Activated CD4-positive, alpha-beta memory T cell treated with anti-CD3 and anti-CD28 coated beads, Interleukin-2, amount 10 ng/mL, durations not matched to agents 7 days and 5 days (primary cell): ENCODE results near the gene RCBTB2. TPM values are rescaled to one million over a fixed set of nuclear protein-coding genes. Genes with fewer than 3 reads are reported as not detected.

ENCODE experiments used
- CTCF ChIA-PET: fragments of 350-600 bp; sonication (Branson Sonifier 250); formaldehyde crosslinking; loops from one replicate; lab custom pipeline; 2021; ENCODE audit warnings: antibody characterized with exemption, inconsistent platforms; lab: Charles Lee
- POLR2A ChIA-PET: fragments of 350-600 bp; sonication (Branson Sonifier 250); formaldehyde crosslinking; loops from one replicate; lab custom pipeline; 2021; ENCODE audit warnings: antibody characterized with exemption; lab: Charles Lee
- DNase-seq: peaks from one replicate; pipeline ENCODE4 v3.0.0-alpha.2; 2020
- H3K27ac Mint-ChIP-seq: one replicate; pipeline ENCODE4 v1.8.0; 2021; ENCODE audit warnings: mild to moderate bottlenecking, mixed read lengths
- H3K27me3 Mint-ChIP-seq: one replicate; pipeline ENCODE4 v1.8.0; 2021; ENCODE audit warnings: mixed read lengths
- H3K36me3 Mint-ChIP-seq: one replicate; pipeline ENCODE4 v1.8.0; 2021; ENCODE audit warnings: low read depth, mixed read lengths
- H3K4me1 Mint-ChIP-seq: one replicate; pipeline ENCODE4 v1.8.0; 2021; ENCODE audit warnings: mixed read lengths
- H3K4me3 Mint-ChIP-seq: one replicate; pipeline ENCODE4 v1.8.0; 2021; ENCODE audit warnings: mild to moderate bottlenecking, mixed read lengths
- H3K9me3 Mint-ChIP-seq: one replicate; pipeline ENCODE4 v1.8.0; 2021; ENCODE audit warnings: mixed read lengths
- total RNA-seq, 2 experiments: library from RNA; stranded (reverse); gene quantifications; one replicate each; pipeline ENCODE4 v1.2.3, GENCODE V29; 2021

The RCBTB2 gene
- total RNA-seq, 2 experiments from 2014 or later: 35.6 TPM

- H3K27ac Mint-ChIP-seq: no peak overlapping the region
- no peaks in the 10 kb centered on the region for H3K27me3 Mint-ChIP-seq
- ChIA-PET POLR2A (interaction anchor here (0.7 to 2.3 kb wide), 8 partner anchors 8 to 31 kb away, joined by 3 to 11 read pairs (median 4); partner anchors contain the start of gene RCBTB2), CTCF (interaction anchor here (0.9 kb wide), 1 partner anchor 62 kb away, joined by 3 read pairs; no protein-coding TSS in a partner anchor)
- no peaks in the 10 kb centered on the region for H3K9me3 Mint-ChIP-seq
- DNase-seq: no peak
- H3K4me3 Mint-ChIP-seq: no peak overlapping the region
- no peaks in the 10 kb centered on the region for H3K4me1 Mint-ChIP-seq
- H3K36me3 Mint-ChIP-seq: peaks cover 73% of the 10 kb centered on the region
Observed at GRCh38 chr13:48518083-48518482, 14.8 kb downstream of the RCBTB2 start.

- Mint-ChIP-seq H3K27ac (no peak overlapping the region), H3K4me1 (peaks cover 1% of the 10 kb centered on the region), H3K27me3 (no peaks in the 10 kb centered on the region), H3K36me3 (peaks cover 80% of the 10 kb centered on the region), H3K4me3 (no peak overlapping the region), H3K9me3 (no peaks in the 10 kb centered on the region)
- no peak for DNase-seq
- CTCF ChIA-PET: interaction anchor here (1.5 kb wide), 1 partner anchor 17 kb away, joined by 3 read pairs; the partner anchor contains the start of gene RCBTB2
- POLR2A ChIA-PET: interaction anchor here (0.8 to 1.5 kb wide), 3 partner anchors 17 to 477 kb away, joined by 3 to 7 read pairs (median 3); partner anchors contain the start of gene RCBTB2
Observed at GRCh38 chr13:48515732-48516131, 17.1 kb downstream of the RCBTB2 start.

- DNase-seq: no peak
- Mint-ChIP-seq H3K9me3 (no peaks in the 10 kb centered on the region), H3K4me1 (peaks cover 11% of the 10 kb centered on the region), H3K27me3 (no peaks in the 10 kb centered on the region), H3K27ac (no peak overlapping the region), H3K36me3 (peaks cover 81% of the 10 kb centered on the region), H3K4me3 (no peak overlapping the region)
- CTCF ChIA-PET: interaction anchor here (1.5 kb wide), 1 partner anchor 18 kb away, joined by 3 read pairs; the partner anchor contains the start of gene RCBTB2
- POLR2A ChIA-PET: interaction anchor here (1.5 kb wide), 2 partner anchors 18 to 47 kb away, joined by 3 to 7 read pairs; partner anchors contain the start of gene RCBTB2
Observed at GRCh38 chr13:48514793-48515192, 18.1 kb downstream of the RCBTB2 start.

- CTCF ChIA-PET: interaction anchor here (1.1 kb wide), 1 partner anchor 22 kb away, joined by 3 read pairs; no protein-coding TSS in a partner anchor
- POLR2A ChIA-PET: interaction anchor here (1.1 to 1.5 kb wide), 3 partner anchors 17 to 21 kb away, joined by 3 to 5 read pairs (median 4); partner anchors contain the start of gene RCBTB2
- Mint-ChIP-seq H3K27me3 (no peaks in the 10 kb centered on the region), H3K4me3 (no peak overlapping the region), H3K4me1 (peaks cover 26% of the 10 kb centered on the region), H3K36me3 (peaks cover 81% of the 10 kb centered on the region), H3K9me3 (no peaks in the 10 kb centered on the region), H3K27ac (no peak overlapping the region)
- no peak for DNase-seq
Observed at GRCh38 chr13:48511621-48512230, 21.2 kb downstream of the RCBTB2 start.

GRCh38 chr13:48510698-48511097 is 22.2 kb downstream of the RCBTB2 start:
- Mint-ChIP-seq H3K27me3 (no peaks in the 10 kb centered on the region), H3K4me3 (no peak overlapping the region), H3K27ac (no peak overlapping the region), H3K4me1 (peaks cover 36% of the 10 kb centered on the region), H3K36me3 (peaks cover 83% of the 10 kb centered on the region), H3K9me3 (no peaks in the 10 kb centered on the region)
- ChIA-PET CTCF (no interaction called here), POLR2A (interaction anchor here (1.1 to 1.5 kb wide), 2 partner anchors 18 to 22 kb away, joined by 3 to 4 read pairs; partner anchors contain the start of gene RCBTB2)
- no peak for DNase-seq

- ChIA-PET POLR2A (interaction anchor here (3.5 to 5.2 kb wide), 3 partner anchors 13 to 54 kb away, joined by 38 to 108 read pairs (median 77); partner anchors contain the start of gene RCBTB2), CTCF (interaction anchor here (1.7 kb wide), 1 partner anchor 23 kb away, joined by 3 read pairs; no protein-coding TSS in a partner anchor)
- Mint-ChIP-seq H3K36me3 (peaks cover 81% of the 10 kb centered on the region), H3K4me1 (peaks cover 63% of the 10 kb centered on the region), H3K9me3 (peaks cover under 1% of the 10 kb centered on the region), H3K27ac (no peak overlapping the region), H3K4me3 (no peak overlapping the region), H3K27me3 (no peaks in the 10 kb centered on the region)
- DNase-seq: no peak
Observed at GRCh38 chr13:48508011-48508410, 24.9 kb downstream of the RCBTB2 start.

GRCh38 chr13:48507021-48507420 is 25.9 kb downstream of the RCBTB2 start:
- Mint-ChIP-seq H3K9me3 (peaks cover 4% of the 10 kb centered on the region), H3K27ac (peak overlapping the region; percentile 98), H3K4me3 (no peak overlapping the region), H3K27me3 (no peaks in the 10 kb centered on the region), H3K4me1 (peaks cover 70% of the 10 kb centered on the region), H3K36me3 (peaks cover 79% of the 10 kb centered on the region)
- POLR2A ChIA-PET: interaction anchor here (1.2 to 5.2 kb wide), 9 partner anchors 11 to 104 kb away, joined by 3 to 108 read pairs (median 19); partner anchors contain the start of genes LPAR6 and RCBTB2
- no peak for DNase-seq
- CTCF ChIA-PET: interaction anchor here (2.6 to 3.4 kb wide), 2 partner anchors 25 to 55 kb away, joined by 12 to 13 read pairs; partner anchors contain the start of gene RCBTB2

- Mint-ChIP-seq H3K9me3 (peaks cover 4% of the 10 kb centered on the region), H3K4me1 (peaks cover 79% of the 10 kb centered on the region), H3K27me3 (no peaks in the 10 kb centered on the region), H3K4me3 (peak overlapping the region; percentile 50), H3K36me3 (peaks cover 78% of the 10 kb centered on the region), H3K27ac (peak overlapping the region; percentile 98)
- CTCF ChIA-PET: interaction anchor here (1.0 to 3.4 kb wide), 9 partner anchors 10 to 172 kb away, joined by 3 to 20 read pairs (median 12); partner anchors contain the start of gene RCBTB2
- POLR2A ChIA-PET: interaction anchor here (0.9 to 5.2 kb wide), 17 partner anchors 11 to 411 kb away, joined by 3 to 108 read pairs (median 9); partner anchors contain the start of genes LPAR6, MED4 and RCBTB2
- no peak for DNase-seq
Observed at GRCh38 chr13:48506092-48506701, 26.7 kb downstream of the RCBTB2 start.

- peak overlapping the region; percentile 50 for H3K4me3 Mint-ChIP-seq
- peak; percentile 74 for DNase-seq
- H3K27me3 Mint-ChIP-seq: no peaks in the 10 kb centered on the region
- peaks cover 82% of the 10 kb centered on the region for H3K4me1 Mint-ChIP-seq
- peak overlapping the region; percentile 98 for H3K27ac Mint-ChIP-seq
- ChIA-PET POLR2A (interaction anchor here (0.9 to 5.2 kb wide), 17 partner anchors 10 to 410 kb away, joined by 3 to 108 read pairs (median 9); partner anchors contain the start of genes LPAR6, MED4, RB1 and RCBTB2), CTCF (interaction anchor here (1.0 to 3.4 kb wide), 11 partner anchors 10 to 171 kb away, joined by 3 to 20 read pairs (median 9); partner anchors contain the start of genes LPAR6 and RCBTB2)
- peaks cover 4% of the 10 kb centered on the region for H3K9me3 Mint-ChIP-seq
- H3K36me3 Mint-ChIP-seq: peaks cover 82% of the 10 kb centered on the region
Observed at GRCh38 chr13:48505597-48506091, 27.2 kb downstream of the RCBTB2 start.

- no peak for DNase-seq
- CTCF ChIA-PET: interaction anchor here (0.5 to 3.4 kb wide), 10 partner anchors 9 to 171 kb away, joined by 3 to 20 read pairs (median 10); partner anchors contain the start of genes LPAR6 and RCBTB2
Observed at GRCh38 chr13:48505012-48505411, 27.9 kb downstream of the RCBTB2 start.

GRCh38 chr13:48504606-48505005 is 28.3 kb downstream of the RCBTB2 start:
- Mint-ChIP-seq H3K36me3 (peaks cover 78% of the 10 kb centered on the region), H3K9me3 (peaks cover 4% of the 10 kb centered on the region), H3K27me3 (no peaks in the 10 kb centered on the region), H3K4me3 (no peak overlapping the region), H3K4me1 (peaks cover 79% of the 10 kb centered on the region), H3K27ac (peak overlapping the region; percentile 98)
- DNase-seq: no peak
- ChIA-PET CTCF (interaction anchor here (0.5 to 3.4 kb wide), 8 partner anchors 10 to 170 kb away, joined by 3 to 20 read pairs (median 12); partner anchors contain the start of gene RCBTB2), POLR2A (interaction anchor here (0.9 to 5.2 kb wide), 8 partner anchors 9 to 201 kb away, joined by 3 to 108 read pairs (median 16); partner anchors contain the start of genes LPAR6 and RB1)

More at GRCh38 chr13:48505012-48505411, 27.9 kb downstream of the RCBTB2 start:
- Mint-ChIP-seq H3K36me3 (peaks cover 78% of the 10 kb centered on the region), H3K27ac (peak overlapping the region; percentile 98), H3K4me3 (no peak overlapping the region), H3K27me3 (no peaks in the 10 kb centered on the region), H3K4me1 (peaks cover 80% of the 10 kb centered on the region), H3K9me3 (peaks cover 4% of the 10 kb centered on the region)
- POLR2A ChIA-PET: interaction anchor here (0.9 to 5.2 kb wide), 15 partner anchors 10 to 410 kb away, joined by 3 to 108 read pairs (median 9); partner anchors contain the start of genes LPAR6, MED4, RB1 and RCBTB2
